ENCODE data around the gene SCN5A. TPM values are rescaled to one million over a fixed set of nuclear protein-coding genes. Genes with fewer than 3 reads are reported as not detected.

The SCN5A gene
- total RNA-seq, 1 experiment from 2014 or later, result 13.6 TPM

GRCh38 chr3:38614651-38615352, 34.7 kb downstream of the SCN5A start (continued):
- no peak for TF ChIP-seq ZNF512 (CRISPR knock-in tag; IDR thresholded peaks at IDR 0.05; ENCODE audit: borderline replicate concordance)
- TF ChIP-seq CREB1 (CRISPR knock-in tag; IDR thresholded peaks at IDR 0.05), result no peak
- no peak for TF ChIP-seq ATF2 (CRISPR knock-in tag; IDR thresholded peaks at IDR 0.05; ENCODE audit: borderline replicate concordance, low read depth)
- TF ChIP-seq ZNF671 (CRISPR knock-in tag; IDR thresholded peaks at IDR 0.05), result no peak
- no peak for TF ChIP-seq NFYB (CRISPR knock-in tag; conservative IDR thresholded peaks at IDR 0.05; ENCODE audit: low read depth)
- TF ChIP-seq JUN (CRISPR knock-in tag; IDR thresholded peaks at IDR 0.05), result no peak
- no peak for TF ChIP-seq ARID4B (CRISPR knock-in tag; IDR thresholded peaks at IDR 0.05; ENCODE audit: borderline replicate concordance)

GRCh38 chr3:38614091-38614490, 35.4 kb downstream of the SCN5A start:
- no peak overlapping the region for H3K4me3 Mint-ChIP-seq
- CTCF ChIA-PET, result interaction anchor here (0.9 to 1.6 kb wide), 2 partner anchors 42 to 48 kb away, joined by 3 to 5 read pairs; no protein-coding TSS in a partner anchor
- H3K36me3 Mint-ChIP-seq, result no peaks in the 10 kb centered on the region
- no peaks in the 10 kb centered on the region; the same call in 1 of the 2 replicates for H3K27me3 Mint-ChIP-seq (ENCODE audit: low read depth)
- no peaks in the 10 kb centered on the region for H3K9me3 Mint-ChIP-seq
- no peak overlapping the region for H3K27ac Mint-ChIP-seq
- H3K4me1 Mint-ChIP-seq, result peaks cover 10% of the 10 kb centered on the region; the same call in 1 of the 2 replicates
- ATAC-seq, result no peak
- POLR2A ChIA-PET, result no interaction called here
- no peak for DNase-seq (ENCODE audit: low spot score)
- TF ChIP-seq SMAD3 (CRISPR knock-in tag; IDR thresholded peaks at IDR 0.05; ENCODE audit: borderline replicate concordance) (no peak), TEAD1 (CRISPR knock-in tag; IDR thresholded peaks at IDR 0.05) (no peak), GTF2I (CRISPR knock-in tag; conservative IDR thresholded peaks at IDR 0.05) (no peak), NR2C2 (CRISPR knock-in tag; IDR thresholded peaks at IDR 0.05) (no peak), USF2 (CRISPR knock-in tag; IDR thresholded peaks at IDR 0.05) (no peak), IRF2 (CRISPR knock-in tag; IDR thresholded peaks at IDR 0.05; ENCODE audit: borderline replicate concordance, low read depth) (no peak), HMGXB4 (CRISPR knock-in tag; IDR thresholded peaks at IDR 0.05) (no peak), JUN (CRISPR knock-in tag; IDR thresholded peaks at IDR 0.05) (no peak), AR (CRISPR knock-in tag; IDR thresholded peaks at IDR 0.05) (no peak), NFE2L1 (CRISPR knock-in tag; IDR thresholded peaks at IDR 0.05) (no peak), PRRX2 (CRISPR knock-in tag; IDR thresholded peaks at IDR 0.05) (no peak), PRDM15 (CRISPR knock-in tag; IDR thresholded peaks at IDR 0.05) (no peak)

Data from WTC11 (cell line).